ENCODE data around the gene TRIM32. TPM values are rescaled to one million over a fixed set of nuclear protein-coding genes. Genes with fewer than 3 reads are reported as not detected.

TRIM32 gene
- polyA plus RNA-seq, 1 experiment: 35.1 TPM

DNA sequence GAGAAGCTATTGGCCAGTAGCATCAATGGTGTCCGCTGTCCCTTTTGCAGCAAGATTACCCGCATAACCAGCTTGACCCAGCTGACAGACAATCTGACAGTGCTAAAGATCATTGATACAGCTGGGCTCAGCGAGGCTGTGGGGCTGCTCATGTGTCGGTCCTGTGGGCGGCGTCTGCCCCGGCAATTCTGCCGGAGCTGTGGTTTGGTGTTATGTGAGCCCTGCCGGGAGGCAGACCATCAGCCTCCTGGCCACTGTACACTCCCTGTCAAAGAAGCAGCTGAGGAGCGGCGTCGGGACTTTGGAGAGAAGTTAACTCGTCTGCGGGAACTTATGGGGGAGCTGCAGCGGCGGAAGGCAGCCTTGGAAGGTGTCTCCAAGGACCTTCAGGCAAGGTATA is 10.8 kb downstream of the TRIM32 start:
- ChIA-PET CTCF (interaction anchor here (1.1 kb wide), 1 partner anchor 19 kb away, joined by 3 read pairs; no protein-coding TSS in a partner anchor), POLR2A (no interaction called here)
- Histone ChIP-seq H3K4me3 (ENCODE audit: low read depth, low read length) (no peak overlapping the region), H3K36me3 (ENCODE audit: control insufficient read depth, insufficient read depth, low read length) (peaks cover 22% of the 10 kb centered on the region), H3K27me3 (ENCODE audit: control insufficient read depth, insufficient read depth, low read length) (no peaks in the 10 kb centered on the region)
- no peak for DNase-seq (ENCODE audit: low read depth)
- TF ChIP-seq, protein P1, sequence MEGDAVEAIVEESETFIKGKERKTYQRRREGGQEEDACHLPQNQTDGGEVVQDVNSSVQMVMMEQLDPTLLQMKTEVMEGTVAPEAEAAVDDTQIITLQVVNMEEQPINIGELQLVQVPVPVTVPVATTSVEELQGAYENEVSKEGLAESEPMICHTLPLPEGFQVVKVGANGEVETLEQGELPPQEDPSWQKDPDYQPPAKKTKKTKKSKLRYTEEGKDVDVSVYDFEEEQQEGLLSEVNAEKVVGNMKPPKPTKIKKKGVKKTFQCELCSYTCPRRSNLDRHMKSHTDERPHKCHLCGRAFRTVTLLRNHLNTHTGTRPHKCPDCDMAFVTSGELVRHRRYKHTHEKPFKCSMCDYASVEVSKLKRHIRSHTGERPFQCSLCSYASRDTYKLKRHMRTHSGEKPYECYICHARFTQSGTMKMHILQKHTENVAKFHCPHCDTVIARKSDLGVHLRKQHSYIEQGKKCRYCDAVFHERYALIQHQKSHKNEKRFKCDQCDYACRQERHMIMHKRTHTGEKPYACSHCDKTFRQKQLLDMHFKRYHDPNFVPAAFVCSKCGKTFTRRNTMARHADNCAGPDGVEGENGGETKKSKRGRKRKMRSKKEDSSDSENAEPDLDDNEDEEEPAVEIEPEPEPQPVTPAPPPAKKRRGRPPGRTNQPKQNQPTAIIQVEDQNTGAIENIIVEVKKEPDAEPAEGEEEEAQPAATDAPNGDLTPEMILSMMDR (IDR thresholded peaks at IDR 0.05; ENCODE audit: insufficient read depth, low read depth, low read length): no peak

GRCh38 chr9:116700279-116700678 is 13.2 kb downstream of the TRIM32 start:
- ChIA-PET POLR2A (no interaction called here), CTCF (no interaction called here)
- DNase-seq (ENCODE audit: low read depth): no peak
- Histone ChIP-seq H3K36me3 (ENCODE audit: control insufficient read depth, insufficient read depth, low read length) (peaks cover 22% of the 10 kb centered on the region), H3K27me3 (ENCODE audit: control insufficient read depth, insufficient read depth, low read length) (no peaks in the 10 kb centered on the region), H3K4me3 (ENCODE audit: low read depth, low read length) (no peak overlapping the region)
- TF ChIP-seq, protein P1 (IDR thresholded peaks at IDR 0.05; ENCODE audit: insufficient read depth, low read depth, low read length): no peak

- TF ChIP-seq, protein P1 (IDR thresholded peaks at IDR 0.05; ENCODE audit: insufficient read depth, low read depth, low read length): no peak
- peaks cover 22% of the 10 kb centered on the region for H3K36me3 ChIP-seq (ENCODE audit: control insufficient read depth, insufficient read depth, low read length)
- H3K4me3 ChIP-seq (ENCODE audit: low read depth, low read length): no peak overlapping the region
- ChIA-PET POLR2A (no interaction called here), CTCF (interaction anchor here (1.0 kb wide), 1 partner anchor 17 kb away, joined by 3 read pairs; no protein-coding TSS in a partner anchor)
- H3K27me3 ChIP-seq (ENCODE audit: control insufficient read depth, insufficient read depth, low read length): no peaks in the 10 kb centered on the region
- no peak for DNase-seq (ENCODE audit: low read depth)
Measured at GRCh38 chr9:116700882-116701865, 14.1 kb downstream of the TRIM32 start.

DNA sequence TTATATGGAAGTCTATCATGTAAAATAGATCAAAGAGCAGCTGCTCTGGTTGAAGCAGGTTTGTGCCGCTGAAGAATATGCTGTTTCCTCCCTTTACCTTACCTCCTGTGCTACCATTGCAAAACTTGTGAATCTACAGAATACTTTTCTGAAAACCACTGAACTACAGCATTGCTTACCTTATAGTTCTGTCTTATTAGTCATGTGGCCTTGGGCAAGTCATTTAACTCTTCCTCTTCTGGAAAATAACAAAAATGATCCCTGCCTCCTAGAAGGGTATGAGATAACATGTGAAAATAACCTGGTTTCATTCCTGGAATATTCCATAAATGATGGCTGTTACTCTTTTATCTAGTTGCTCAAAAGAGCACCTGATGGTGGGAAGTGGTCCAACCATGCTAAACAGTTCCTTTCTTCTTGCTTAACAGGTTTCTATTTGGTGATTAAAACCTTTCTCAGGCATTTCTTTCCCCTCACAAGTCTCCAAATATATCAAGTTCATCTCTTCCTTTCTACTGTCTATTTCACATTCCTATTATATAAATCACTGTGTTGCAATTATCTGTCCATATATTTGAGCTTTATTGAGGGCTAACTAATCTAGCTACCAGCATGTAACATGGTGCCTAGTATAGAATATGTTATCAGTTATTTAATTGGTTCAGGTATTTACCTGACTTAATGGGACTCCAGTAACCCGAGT is 15.0 kb downstream of the TRIM32 start:
- Histone ChIP-seq H3K27me3 (ENCODE audit: control insufficient read depth, insufficient read depth, low read length) (no peaks in the 10 kb centered on the region), H3K4me3 (ENCODE audit: low read depth, low read length) (no peak overlapping the region), H3K36me3 (ENCODE audit: control insufficient read depth, insufficient read depth, low read length) (peaks cover 22% of the 10 kb centered on the region)
- no peak for DNase-seq (ENCODE audit: low read depth)
- ChIA-PET CTCF (no interaction called here), POLR2A (no interaction called here)
- TF ChIP-seq, protein P1 (IDR thresholded peaks at IDR 0.05; ENCODE audit: insufficient read depth, low read depth, low read length): no peak

- DNase-seq (ENCODE audit: low read depth): no peak
- ChIA-PET POLR2A (no interaction called here), CTCF (interaction anchor here (0.9 kb wide), 1 partner anchor 11 kb away, joined by 3 read pairs; no protein-coding TSS in a partner anchor)
- H3K4me3 ChIP-seq (ENCODE audit: low read depth, low read length): no peak overlapping the region
- TF ChIP-seq, protein P1 (IDR thresholded peaks at IDR 0.05; ENCODE audit: insufficient read depth, low read depth, low read length): no peak
- H3K27me3 ChIP-seq (ENCODE audit: control insufficient read depth, insufficient read depth, low read length): no peaks in the 10 kb centered on the region
- H3K36me3 ChIP-seq (ENCODE audit: control insufficient read depth, insufficient read depth, low read length): peaks cover 12% of the 10 kb centered on the region
Measured at GRCh38 chr9:116703634-116704033, 16.5 kb downstream of the TRIM32 start.
